Endothelial cell of umbilical vein (primary cell): Measurements from ENCODE around the gene GALNT14. TPM values are rescaled to one million over a fixed set of nuclear protein-coding genes. Genes with fewer than 3 reads are reported as not detected.

Experiments used
- BruUV-seq: library from RNA; stranded (reverse); fragments of 400-500 nt; replicated peaks from 2 replicates; lab custom pipeline; 2021; lab: Mats Ljungman, UMichigan
- CTCF ChIA-PET: fragments of 300-600, 350-600 bp; sonication (Branson Sonifier 250); formaldehyde crosslinking; loops from one replicate; lab custom pipeline; 2021; ENCODE audit warnings: antibody characterized with exemption, inconsistent platforms; lab: Charles Lee
- POLR2A ChIA-PET: fragments of 300-600, 350-600 bp; sonication (Branson Sonifier 250); formaldehyde crosslinking; loops from one replicate; lab custom pipeline; 2021; ENCODE audit warnings: antibody characterized with exemption, inconsistent platforms; lab: Charles Lee
- DNase-seq: peaks from one replicate; pipeline ENCODE4 v3.0.0-alpha.2; 2011; ENCODE audit warnings: low read depth, low spot score
- FAIRE-seq: peaks from 2 replicates; lab custom pipeline; 2011; peaks lifted over from hg19 to GRCh38; lab: Jason Lieb, UNC
- H2AFZ ChIP-seq: 2 replicates; pipeline ENCODE4 v1.6.0; 2012; ENCODE audit warnings: low read depth, low read length, control low read depth, inconsistent platforms
- H3K27ac ChIP-seq: 2 replicates; pipeline ENCODE4 v1.5.1; 2011; ENCODE audit warnings: low read depth, mild to moderate bottlenecking, control low read depth, low read length, moderate library complexity; ENCODE audit not compliant: insufficient read depth
- H3K27me3 ChIP-seq, 2 experiments: 2 replicates each; pipeline versions ENCODE4 v1.6.0 to v1.6.1; 2011; ENCODE audit warnings: low read length in 2 of 2, mixed read lengths in 1 of 2; ENCODE audit not compliant: control insufficient read depth in 2 of 2, insufficient read depth in 2 of 2
- H3K36me3 ChIP-seq, 2 experiments: 2 replicates in 1 of 2; 3 replicates in 1 of 2; pipeline ENCODE4 v1.5.1; 2011; ENCODE audit warnings: low read length in 2 of 2, mild to moderate bottlenecking in 1 of 2, moderate library complexity in 1 of 2; ENCODE audit not compliant: control insufficient read depth in 2 of 2, insufficient read depth in 2 of 2; ENCODE audit errors: extremely low read depth in 1 of 2
- H3K4me1 ChIP-seq: 3 replicates; pipeline ENCODE4 v1.5.1; 2011; ENCODE audit warnings: mild to moderate bottlenecking, low read length; ENCODE audit not compliant: control insufficient read depth, insufficient read depth; ENCODE audit errors: extremely low read depth
- H3K4me2 ChIP-seq: 2 replicates; pipeline ENCODE4 v1.6.1; 2011; ENCODE audit warnings: low read length, control low read depth, mixed read lengths; ENCODE audit not compliant: insufficient read depth
- H3K4me3 ChIP-seq, 3 experiments: fragments of 200-600 bp in 1 of 3; sonication (generic), shearing (Covaris generic) in 1 of 3; replicated peaks in 1 of 3; 2 replicates each; pipeline ENCODE4 v1.5.1; 2011 to 2016; ENCODE audit warnings: control low read depth in 3 of 3, low read length in 3 of 3, mild to moderate bottlenecking in 2 of 3, inconsistent platforms in 1 of 3, low read depth in 1 of 3, moderate library complexity in 1 of 3; ENCODE audit not compliant: insufficient read depth in 1 of 3
- H3K79me2 ChIP-seq: 2 replicates; pipeline ENCODE4 v1.6.0; 2012; ENCODE audit warnings: low read length, inconsistent platforms; ENCODE audit not compliant: control insufficient read depth, insufficient read depth
- H3K9ac ChIP-seq: replicated peaks from 2 replicates; pipeline ENCODE3; 2011; ENCODE audit warnings: low read length, control low read depth; ENCODE audit not compliant: insufficient read depth; ENCODE audit errors: extremely low read depth
- H3K9me1 ChIP-seq: replicated peaks from 3 replicates; pipeline ENCODE4 v1.6.0; 2011; ENCODE audit warnings: mild to moderate bottlenecking, low read length; ENCODE audit not compliant: control insufficient read depth, insufficient read depth; ENCODE audit errors: extremely low read depth
- H3K9me3 ChIP-seq: replicated peaks from 2 replicates; pipeline ENCODE4 v1.5.1; 2012; ENCODE audit warnings: low read length, inconsistent platforms; ENCODE audit not compliant: control insufficient read depth, insufficient read depth
- H4K20me1 ChIP-seq: replicated peaks from 2 replicates; pipeline ENCODE3; 2011; ENCODE audit warnings: mild to moderate bottlenecking, low read length; ENCODE audit not compliant: control insufficient read depth, insufficient read depth; ENCODE audit errors: extremely low read depth
- EZH2 ChIP-seq: IDR thresholded peaks from 2 replicates; pipeline ENCODE4 v1.6.1; 2012; ENCODE audit warnings: borderline replicate concordance, low read depth, mild to moderate bottlenecking, moderate library complexity, low read length, inconsistent platforms; ENCODE audit not compliant: severe bottlenecking
- FOS ChIP-seq: IDR thresholded peaks from 2 replicates; pipeline ENCODE4 v1.6.1; 2011; ENCODE audit warnings: mild to moderate bottlenecking, low read length, moderate library complexity, borderline replicate concordance; ENCODE audit not compliant: insufficient read depth
- GATA2 ChIP-seq: IDR thresholded peaks from 2 replicates; pipeline ENCODE4 v1.7.0; 2011; ENCODE audit warnings: low read depth, mild to moderate bottlenecking, moderate library complexity, mixed read lengths, low read length; ENCODE audit not compliant: insufficient read length, insufficient read depth
- JUN ChIP-seq: IDR thresholded peaks from 2 replicates; pipeline ENCODE4 v1.6.1; 2011; ENCODE audit warnings: borderline replicate concordance, low read depth; ENCODE audit not compliant: insufficient read length, insufficient read depth
- MAX ChIP-seq: IDR thresholded peaks from 2 replicates; pipeline ENCODE4 v1.6.1; 2011; ENCODE audit not compliant: insufficient read depth, insufficient read length
- MYC ChIP-seq: IDR thresholded peaks from one replicate; pipeline ENCODE4 v1.6.1; 2011; ENCODE audit warnings: mild to moderate bottlenecking, low read depth, low read length
- POLR2A ChIP-seq: IDR thresholded peaks from 2 replicates; pipeline ENCODE4 v1.6.1; 2012; ENCODE audit warnings: low read depth, mild to moderate bottlenecking, control low read depth, low read length
- POLR2AphosphoS5 ChIP-seq: IDR thresholded peaks from 2 replicates; pipeline ENCODE4 v1.6.1; 2012; ENCODE audit warnings: low read depth, mild to moderate bottlenecking, control low read depth, low read length, moderate library complexity; ENCODE audit not compliant: insufficient read depth
- dilution Hi-C: fragments of 300-500 bp; cut with MboI; formaldehyde crosslinking; loops from one replicate; pipeline ENCODE4 v1.15.0; 2019; ENCODE audit warnings: low sequenced_read_pairs; ENCODE audit not compliant: extremely low pct_ligation_motif_present
- intact Hi-C: fragments of 100-400 bp; cut with micrococcal nuclease; formaldehyde crosslinking; loops from one replicate; pipeline ENCODE4 v1.10.0; 2022
- polyA plus RNA-seq, 4 experiments: library from polyadenylated mRNA; depleted of rRNA in 3 of 4; stranded (reverse) in 3 of 4; unstranded in 1 of 4; fragments of >200 nt; gene quantifications; 2 replicates each; pipeline versions ENCODE4 v1.2.1 to v1.2.3, GENCODE V29; 2011 to 2012; ENCODE audit warnings: missing spikeins in 1 of 4
- total RNA-seq: library from RNA; stranded (reverse); gene quantifications from 2 replicates; pipeline ENCODE4 v1.2.3, GENCODE V29; 2021
- TF ChIP-seq, protein P1 (sequence below), 2 donors: IDR thresholded peaks; 1 replicate in 1 of 2; 2 replicates in 1 of 2; pipeline ENCODE4 v1.5.1; 2011; ENCODE audit warnings: low read length in 2 of 2, mild to moderate bottlenecking in 2 of 2, moderate library complexity in 2 of 2, control low read depth in 1 of 2, inconsistent platforms in 1 of 2, low read depth in 1 of 2; ENCODE audit not compliant: insufficient read depth in 1 of 2; ENCODE audit errors: extremely low read depth in 1 of 2

Gene GALNT14
- total and polyA plus RNA-seq, 2 donors (not counting 3 experiments of a cell fraction or from before 2014, with no cell fraction given), result 0.04 to 0.40 TPM

DNA sequence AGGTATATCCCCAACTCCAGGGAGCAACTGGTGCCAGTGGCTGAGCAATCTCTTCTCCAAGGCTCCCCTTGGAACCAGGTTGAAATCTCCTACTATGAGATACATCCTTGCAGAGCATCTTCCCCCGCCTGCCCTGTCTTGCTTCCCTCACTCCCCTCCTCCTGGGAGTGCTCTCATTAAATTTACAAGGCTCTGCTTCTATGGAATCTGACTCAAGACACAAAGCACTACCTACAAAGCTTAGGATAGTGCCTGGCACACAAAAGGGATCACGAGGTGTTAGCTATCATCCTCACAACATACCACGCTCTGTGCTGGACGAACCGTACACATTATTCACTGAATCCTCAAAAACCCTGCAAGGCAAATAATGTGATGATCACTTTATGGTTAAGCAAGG, 121.6 kb downstream of the GALNT14 start:
- no peaks in the 10 kb centered on the region for H3K27me3 ChIP-seq
- no TSS peak for BruUV-seq
- H4K20me1 ChIP-seq, result no peaks in the 10 kb centered on the region
- intact Hi-C loops (no loop called here), dilution Hi-C loops (no loop called here)
- H3K79me2 ChIP-seq, result no peaks in the 10 kb centered on the region
- H2AFZ ChIP-seq, result no peak overlapping the region
- POLR2A ChIA-PET, result no interaction called here
- H3K4me3 ChIP-seq, result no peak overlapping the region
- H3K27ac ChIP-seq, result no peak overlapping the region
- no peaks in the 10 kb centered on the region for H3K9me3 ChIP-seq
- H3K4me1 ChIP-seq, result no peaks in the 10 kb centered on the region
- FAIRE-seq, result no peak
- H3K36me3 ChIP-seq, result no peaks in the 10 kb centered on the region
- CTCF ChIA-PET, result no interaction called here
- H3K4me2 ChIP-seq, result no peak overlapping the region
- no peak for TF ChIP-seq MYC
- TF ChIP-seq EZH2, result no peak
- TF ChIP-seq FOS, result no peak
- TF ChIP-seq MAX, result no peak
- TF ChIP-seq POLR2AphosphoS5, result no peak
- TF ChIP-seq POLR2A, result no peak
- no peak for TF ChIP-seq GATA2
- TF ChIP-seq JUN, result no peak
- TF ChIP-seq, protein P1, sequence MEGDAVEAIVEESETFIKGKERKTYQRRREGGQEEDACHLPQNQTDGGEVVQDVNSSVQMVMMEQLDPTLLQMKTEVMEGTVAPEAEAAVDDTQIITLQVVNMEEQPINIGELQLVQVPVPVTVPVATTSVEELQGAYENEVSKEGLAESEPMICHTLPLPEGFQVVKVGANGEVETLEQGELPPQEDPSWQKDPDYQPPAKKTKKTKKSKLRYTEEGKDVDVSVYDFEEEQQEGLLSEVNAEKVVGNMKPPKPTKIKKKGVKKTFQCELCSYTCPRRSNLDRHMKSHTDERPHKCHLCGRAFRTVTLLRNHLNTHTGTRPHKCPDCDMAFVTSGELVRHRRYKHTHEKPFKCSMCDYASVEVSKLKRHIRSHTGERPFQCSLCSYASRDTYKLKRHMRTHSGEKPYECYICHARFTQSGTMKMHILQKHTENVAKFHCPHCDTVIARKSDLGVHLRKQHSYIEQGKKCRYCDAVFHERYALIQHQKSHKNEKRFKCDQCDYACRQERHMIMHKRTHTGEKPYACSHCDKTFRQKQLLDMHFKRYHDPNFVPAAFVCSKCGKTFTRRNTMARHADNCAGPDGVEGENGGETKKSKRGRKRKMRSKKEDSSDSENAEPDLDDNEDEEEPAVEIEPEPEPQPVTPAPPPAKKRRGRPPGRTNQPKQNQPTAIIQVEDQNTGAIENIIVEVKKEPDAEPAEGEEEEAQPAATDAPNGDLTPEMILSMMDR (IDR thresholded peaks at IDR 0.05; ENCODE audit: extremely low read depth in 1 of 2, insufficient read depth in 1 of 2, low read depth in 1 of 2, low read length in 2 of 2), result no peak
- no peaks in the 10 kb centered on the region for H3K9me1 ChIP-seq
- no peak overlapping the region for H3K9ac ChIP-seq
- no peak for DNase-seq
